Measurements from ENCODE around the gene NT5C1A.

The NT5C1A gene

GRCh38 chr1:39698568-39698967 lies 26.7 kb upstream of the NT5C1A start:
- Histone ChIP-seq H3K36me3 (ENCODE audit: control insufficient read depth, insufficient read depth, low read length) (no peaks in the 10 kb centered on the region), H3K9ac (ENCODE audit: low read length) (no peak overlapping the region), H3K27me3 (ENCODE audit: control insufficient read depth, insufficient read depth, low read length) (peaks cover 4% of the 10 kb centered on the region), H3K27ac (ENCODE audit: low read depth, low read length) (no peak overlapping the region), H3K4me3 (ENCODE audit: low read length) (no peak overlapping the region), H3K4me1 (ENCODE audit: control insufficient read depth, insufficient read depth, low read length) (no peaks in the 10 kb centered on the region)

GRCh38 chr1:39696448-39696847 lies 24.5 kb upstream of the NT5C1A start:
- peaks cover 3% of the 10 kb centered on the region for H3K27me3 ChIP-seq (ENCODE audit: control insufficient read depth, insufficient read depth, low read length)
- H3K4me3 ChIP-seq (ENCODE audit: low read length): no peak overlapping the region
- no peak overlapping the region for H3K27ac ChIP-seq (ENCODE audit: low read depth, low read length)
- peaks cover 2% of the 10 kb centered on the region for H3K4me1 ChIP-seq (ENCODE audit: control insufficient read depth, insufficient read depth, low read length)
- no peak overlapping the region for H3K9ac ChIP-seq (ENCODE audit: low read length)
- H3K36me3 ChIP-seq (ENCODE audit: control insufficient read depth, insufficient read depth, low read length): no peaks in the 10 kb centered on the region

- no peaks in the 10 kb centered on the region for H3K36me3 ChIP-seq (ENCODE audit: control insufficient read depth, insufficient read depth, low read length)
- H3K27ac ChIP-seq (ENCODE audit: low read depth, low read length): no peak overlapping the region
- H3K27me3 ChIP-seq (ENCODE audit: control insufficient read depth, insufficient read depth, low read length): peaks cover 13% of the 10 kb centered on the region
- H3K4me3 ChIP-seq (ENCODE audit: low read length): no peak overlapping the region
- H3K9ac ChIP-seq (ENCODE audit: low read length): no peak overlapping the region
- H3K4me1 ChIP-seq (ENCODE audit: control insufficient read depth, insufficient read depth, low read length): peaks cover 2% of the 10 kb centered on the region
These were observed 23.1 kb upstream of the NT5C1A start for GRCh38 chr1:39695016-39695415.

- H3K36me3 ChIP-seq (ENCODE audit: control insufficient read depth, insufficient read depth, low read length): no peaks in the 10 kb centered on the region
- H3K4me1 ChIP-seq (ENCODE audit: control insufficient read depth, insufficient read depth, low read length): peaks cover 2% of the 10 kb centered on the region
- H3K27me3 ChIP-seq (ENCODE audit: control insufficient read depth, insufficient read depth, low read length): peaks cover 20% of the 10 kb centered on the region
- no peak overlapping the region for H3K4me3 ChIP-seq (ENCODE audit: low read length)
- H3K27ac ChIP-seq (ENCODE audit: low read depth, low read length): no peak overlapping the region
- no peak overlapping the region for H3K9ac ChIP-seq (ENCODE audit: low read length)
These were observed 22.1 kb upstream of the NT5C1A start for GRCh38 chr1:39694026-39694425.

- Histone ChIP-seq H3K4me3 (ENCODE audit: low read length) (peak overlapping the region; percentile 55), H3K4me1 (ENCODE audit: control insufficient read depth, insufficient read depth, low read length) (peaks cover 2% of the 10 kb centered on the region), H3K9ac (ENCODE audit: low read length) (no peak overlapping the region), H3K27me3 (ENCODE audit: control insufficient read depth, insufficient read depth, low read length) (peaks cover 25% of the 10 kb centered on the region), H3K27ac (ENCODE audit: low read depth, low read length) (no peak overlapping the region), H3K36me3 (ENCODE audit: control insufficient read depth, insufficient read depth, low read length) (no peaks in the 10 kb centered on the region)
These were observed 20.5 kb upstream of the NT5C1A start for GRCh38 chr1:39692152-39693074.

GRCh38 chr1:39691383-39692151 lies 19.7 kb upstream of the NT5C1A start, which contains the start of gene HPCAL4:
TSS of gene HPCAL4 (minus strand) at chr1:39691433. CDS start at chr1:39684603, 6,830 bp downstream.
- no peak within 1 kb of the TSS for H3K27ac ChIP-seq (ENCODE audit: low read depth, low read length)
- no peak within 1 kb of the TSS for H3K9ac ChIP-seq (ENCODE audit: low read length)
- H3K36me3 ChIP-seq (ENCODE audit: control insufficient read depth, insufficient read depth, low read length): no peaks in the 10 kb centered on the region
- H3K4me3 ChIP-seq (ENCODE audit: low read length): peak within 1 kb of the TSS; percentile 55
- H3K27me3 ChIP-seq (ENCODE audit: control insufficient read depth, insufficient read depth, low read length): peaks cover 25% of the 10 kb centered on the region
- H3K4me1 ChIP-seq (ENCODE audit: control insufficient read depth, insufficient read depth, low read length): peaks cover 2% of the 10 kb centered on the region

GRCh38 chr1:39690794-39691382 lies 19.0 kb upstream of the NT5C1A start:
- Histone ChIP-seq H3K27ac (ENCODE audit: low read depth, low read length) (no peak overlapping the region), H3K36me3 (ENCODE audit: control insufficient read depth, insufficient read depth, low read length) (no peaks in the 10 kb centered on the region), H3K27me3 (ENCODE audit: control insufficient read depth, insufficient read depth, low read length) (peaks cover 25% of the 10 kb centered on the region), H3K4me3 (ENCODE audit: low read length) (peak overlapping the region; percentile 55), H3K4me1 (ENCODE audit: control insufficient read depth, insufficient read depth, low read length) (peaks cover 2% of the 10 kb centered on the region), H3K9ac (ENCODE audit: low read length) (no peak overlapping the region)

- Histone ChIP-seq H3K4me3 (ENCODE audit: low read length) (no peak overlapping the region), H3K9ac (ENCODE audit: low read length) (no peak overlapping the region), H3K36me3 (ENCODE audit: control insufficient read depth, insufficient read depth, low read length) (no peaks in the 10 kb centered on the region), H3K27me3 (ENCODE audit: control insufficient read depth, insufficient read depth, low read length) (peaks cover 25% of the 10 kb centered on the region), H3K27ac (ENCODE audit: low read depth, low read length) (no peak overlapping the region), H3K4me1 (ENCODE audit: control insufficient read depth, insufficient read depth, low read length) (peaks cover 2% of the 10 kb centered on the region)
These were observed 18.3 kb upstream of the NT5C1A start for GRCh38 chr1:39690225-39690624.

- H3K4me3 ChIP-seq (ENCODE audit: low read length): no peak overlapping the region
- peaks cover 26% of the 10 kb centered on the region for H3K27me3 ChIP-seq (ENCODE audit: control insufficient read depth, insufficient read depth, low read length)
- no peak overlapping the region for H3K27ac ChIP-seq (ENCODE audit: low read depth, low read length)
- no peak overlapping the region for H3K9ac ChIP-seq (ENCODE audit: low read length)
- H3K36me3 ChIP-seq (ENCODE audit: control insufficient read depth, insufficient read depth, low read length): no peaks in the 10 kb centered on the region
- peaks cover 2% of the 10 kb centered on the region for H3K4me1 ChIP-seq (ENCODE audit: control insufficient read depth, insufficient read depth, low read length)
These were observed 17.7 kb upstream of the NT5C1A start for GRCh38 chr1:39689635-39690034.

- Histone ChIP-seq H3K4me3 (ENCODE audit: low read length) (no peak overlapping the region), H3K27ac (ENCODE audit: low read depth, low read length) (no peak overlapping the region), H3K4me1 (ENCODE audit: control insufficient read depth, insufficient read depth, low read length) (peaks cover 2% of the 10 kb centered on the region), H3K9ac (ENCODE audit: low read length) (no peak overlapping the region), H3K27me3 (ENCODE audit: control insufficient read depth, insufficient read depth, low read length) (peaks cover 30% of the 10 kb centered on the region), H3K36me3 (ENCODE audit: control insufficient read depth, insufficient read depth, low read length) (no peaks in the 10 kb centered on the region)
These were observed 17.3 kb upstream of the NT5C1A start for GRCh38 chr1:39689214-39689613.

- Histone ChIP-seq H3K36me3 (ENCODE audit: control insufficient read depth, insufficient read depth, low read length) (no peaks in the 10 kb centered on the region), H3K27me3 (ENCODE audit: control insufficient read depth, insufficient read depth, low read length) (peaks cover 31% of the 10 kb centered on the region), H3K4me1 (ENCODE audit: control insufficient read depth, insufficient read depth, low read length) (peaks cover 2% of the 10 kb centered on the region), H3K9ac (ENCODE audit: low read length) (no peak overlapping the region), H3K27ac (ENCODE audit: low read depth, low read length) (no peak overlapping the region), H3K4me3 (ENCODE audit: low read length) (no peak overlapping the region)
These were observed 16.8 kb upstream of the NT5C1A start for GRCh38 chr1:39688706-39689105.

GRCh38 chr1:39687243-39687642 lies 15.3 kb upstream of the NT5C1A start:
- Histone ChIP-seq H3K4me1 (ENCODE audit: control insufficient read depth, insufficient read depth, low read length) (peaks cover 1% of the 10 kb centered on the region), H3K4me3 (ENCODE audit: low read length) (no peak overlapping the region), H3K27me3 (ENCODE audit: control insufficient read depth, insufficient read depth, low read length) (peaks cover 33% of the 10 kb centered on the region), H3K9ac (ENCODE audit: low read length) (no peak overlapping the region), H3K36me3 (ENCODE audit: control insufficient read depth, insufficient read depth, low read length) (no peaks in the 10 kb centered on the region), H3K27ac (ENCODE audit: low read depth, low read length) (no peak overlapping the region)

Data from rectal smooth muscle tissue (tissue), 1 donor.